SJCRH30 (cell line): ENCODE data around the gene TIMM22. TPM values are rescaled to one million over a fixed set of nuclear protein-coding genes. Genes with fewer than 3 reads are reported as not detected.
"Not testable (repeated sequence)": the region's sequence is repeated elsewhere in the genome, so short reads cannot be mapped to it uniquely, and the experiment has no call there.

Experiments used
- DNase-seq, 2 experiments: peaks; one replicate each; pipeline ENCODE4 v3.0.0-alpha.2; 2015 to 2020
- H3K27ac ChIP-seq: fragments of 250-450 bp; sonication (Bioruptor Pico); 2 replicates; pipeline ENCODE4 v1.5.1; 2020; ENCODE audit warnings: mild to moderate bottlenecking, moderate library complexity
- H3K27me3 ChIP-seq: fragments of 250-450 bp; sonication (Bioruptor Pico); 2 replicates; pipeline ENCODE4 v1.5.1; 2020; ENCODE audit warnings: mild to moderate bottlenecking, moderate library complexity
- H3K36me3 ChIP-seq: fragments of 250-450 bp; sonication (Bioruptor Pico); 2 replicates; pipeline ENCODE4 v1.5.1; 2020; ENCODE audit warnings: mild to moderate bottlenecking, moderate library complexity
- H3K4me1 ChIP-seq: fragments of 250-450 bp; sonication (Bioruptor Pico); 2 replicates; pipeline ENCODE4 v1.5.1; 2020; ENCODE audit warnings: mild to moderate bottlenecking, moderate library complexity
- H3K4me3 ChIP-seq: fragments of 250-450 bp; sonication (Bioruptor Pico); 2 replicates; pipeline ENCODE4 v1.5.1; 2020; ENCODE audit warnings: mild to moderate bottlenecking, moderate library complexity
- H3K9me3 ChIP-seq: fragments of 250-450 bp; sonication (Bioruptor Pico); replicated peaks from 2 replicates; pipeline ENCODE4 v1.5.1; 2020; ENCODE audit warnings: mild to moderate bottlenecking, moderate library complexity
- total RNA-seq: library from RNA; depleted of rRNA; stranded (reverse); fragments of >200 nt; shearing (Covaris generic); gene quantifications from 2 replicates; pipeline ENCODE4 v1.2.3, GENCODE V29; 2014

Gene TIMM22
- total RNA-seq, 1 experiment from 2014 or later, result 17.4 TPM

GRCh38 chr17:979539-980405, 17.2 kb upstream of the TIMM22 start, which contains the start of gene NXN:
Gene NXN (minus strand): TSS chr17:979776.
- Histone ChIP-seq H3K36me3 (peaks cover 2% of the 10 kb centered on the region; the same call in 1 of the 2 replicates), H3K9me3 (no peaks in the 10 kb centered on the region), H3K4me1 (0 out of 2 replicates have a peak, but pooled peaks cover 4% of the 10 kb centered on the region), H3K27ac (peak within 1 kb of the TSS; percentile 76), H3K4me3 (peak within 1 kb of the TSS; percentile 90), H3K27me3 (no peaks in the 10 kb centered on the region)
- peak; percentile 75 to 78 for DNase-seq

- peak overlapping the region; percentile 59 for H3K27ac ChIP-seq
- peak overlapping the region; percentile 90 for H3K4me3 ChIP-seq
- H3K9me3 ChIP-seq, result no peaks in the 10 kb centered on the region
- H3K27me3 ChIP-seq, result no peaks in the 10 kb centered on the region
- H3K4me1 ChIP-seq, result 0 out of 2 replicates have a peak, but pooled peaks cover 4% of the 10 kb centered on the region
- peak; percentile 69 to 85 for DNase-seq
- peaks cover 2% of the 10 kb centered on the region; the same call in 1 of the 2 replicates for H3K36me3 ChIP-seq
Observed at GRCh38 chr17:980406-981291, 16.3 kb upstream of the TIMM22 start.

- Histone ChIP-seq H3K9me3 (no peaks in the 10 kb centered on the region), H3K36me3 (peaks cover 2% of the 10 kb centered on the region; the same call in 1 of the 2 replicates), H3K4me3 (no peak overlapping the region; the same call in 1 of the 2 replicates), H3K27me3 (no peaks in the 10 kb centered on the region), H3K27ac (no peak overlapping the region), H3K4me1 (0 out of 2 replicates have a peak, but pooled peaks cover 4% of the 10 kb centered on the region)
- no peak for DNase-seq
Observed at GRCh38 chr17:981292-981658, 15.7 kb upstream of the TIMM22 start.

- no peaks in the 10 kb centered on the region for H3K36me3 ChIP-seq
- no peak overlapping the region for H3K27ac ChIP-seq
- H3K4me3 ChIP-seq, result no peak overlapping the region
- no peaks in the 10 kb centered on the region for H3K4me1 ChIP-seq
- no peaks in the 10 kb centered on the region for H3K9me3 ChIP-seq
- H3K27me3 ChIP-seq, result no peaks in the 10 kb centered on the region
- DNase-seq, result no peak
Observed at GRCh38 chr17:983921-984320, 13.0 kb upstream of the TIMM22 start.

GRCh38 chr17:986322-986929, 10.5 kb upstream of the TIMM22 start:
- Histone ChIP-seq H3K36me3 (no peaks in the 10 kb centered on the region), H3K27me3 (no peaks in the 10 kb centered on the region), H3K27ac (no peak overlapping the region), H3K4me3 (no peak overlapping the region), H3K9me3 (no peaks in the 10 kb centered on the region), H3K4me1 (no peaks in the 10 kb centered on the region)
- no peak for DNase-seq

GRCh38 chr17:987931-988330, 9.0 kb upstream of the TIMM22 start:
- Histone ChIP-seq H3K4me3 (no peak overlapping the region), H3K27me3 (no peaks in the 10 kb centered on the region), H3K36me3 (no peaks in the 10 kb centered on the region), H3K4me1 (no peaks in the 10 kb centered on the region), H3K9me3 (no peaks in the 10 kb centered on the region), H3K27ac (no peak overlapping the region)
- DNase-seq, result no peak

- Histone ChIP-seq H3K9me3 (no peaks in the 10 kb centered on the region), H3K27me3 (no peaks in the 10 kb centered on the region)
Observed at GRCh38 chr17:988561-988960, 8.4 kb upstream of the TIMM22 start.

GRCh38 chr17:992933-993332, 4.0 kb upstream of the TIMM22 start:
- Histone ChIP-seq H3K4me3 (no peak overlapping the region), H3K27ac (no peak overlapping the region), H3K9me3 (no peaks in the 10 kb centered on the region)

More at GRCh38 chr17:988561-988960, 8.4 kb upstream of the TIMM22 start:
- DNase-seq, result no peak
- H3K4me1 ChIP-seq, result no peaks in the 10 kb centered on the region
- H3K27ac ChIP-seq, result no peak overlapping the region
- no peak overlapping the region for H3K4me3 ChIP-seq
- no peaks in the 10 kb centered on the region for H3K36me3 ChIP-seq

GRCh38 chr17:995324-995723, 1.6 kb upstream of the TIMM22 start:
- H3K9me3 ChIP-seq, H3K27ac ChIP-seq, H3K4me3 ChIP-seq, H3K36me3 ChIP-seq, DNase-seq, H3K4me1 ChIP-seq, H3K27me3 ChIP-seq: not testable (repeated sequence)

More at GRCh38 chr17:992933-993332, 4.0 kb upstream of the TIMM22 start:
- Histone ChIP-seq H3K4me1 (no peaks in the 10 kb centered on the region), H3K27me3 (no peaks in the 10 kb centered on the region), H3K36me3 (no peaks in the 10 kb centered on the region)
- no peak for DNase-seq

GRCh38 chr17:998111-998510, 1.2 kb downstream of the TIMM22 start:
- Histone ChIP-seq H3K9me3 (no peaks in the 10 kb centered on the region), H3K4me1 (peaks cover 30% of the 10 kb centered on the region), H3K36me3 (peaks cover 22% of the 10 kb centered on the region), H3K27ac (no peak overlapping the region), H3K27me3 (no peaks in the 10 kb centered on the region), H3K4me3 (peak overlapping the region; percentile 91)
- no peak for DNase-seq

GRCh38 chr17:1000597-1001461, 3.9 kb downstream of the TIMM22 start:
- peaks cover 27% of the 10 kb centered on the region for H3K36me3 ChIP-seq
- no peaks in the 10 kb centered on the region for H3K27me3 ChIP-seq
- no peak overlapping the region for H3K4me3 ChIP-seq
- H3K27ac ChIP-seq, result peak overlapping the region; percentile 93
- no peaks in the 10 kb centered on the region for H3K9me3 ChIP-seq
- DNase-seq, result peak; percentile 84 to 89
- H3K4me1 ChIP-seq, result peaks cover 36% of the 10 kb centered on the region

GRCh38 chr17:1001640-1002411, 4.9 kb downstream of the TIMM22 start:
- DNase-seq, result peak; percentile 53 to 64
- H3K4me1 ChIP-seq, result peaks cover 36% of the 10 kb centered on the region
- H3K36me3 ChIP-seq, result peaks cover 27% of the 10 kb centered on the region
- H3K9me3 ChIP-seq, result no peaks in the 10 kb centered on the region
- no peaks in the 10 kb centered on the region for H3K27me3 ChIP-seq
- no peak overlapping the region for H3K4me3 ChIP-seq
- peak overlapping the region; percentile 93 for H3K27ac ChIP-seq

- Histone ChIP-seq H3K36me3 (peaks cover 27% of the 10 kb centered on the region), H3K27me3 (no peaks in the 10 kb centered on the region)
- DNase-seq, result no peak
Observed at GRCh38 chr17:1002412-1002753, 5.5 kb downstream of the TIMM22 start.

More at GRCh38 chr17:1002412-1002753, 5.5 kb downstream of the TIMM22 start:
- Histone ChIP-seq H3K4me3 (no peak overlapping the region), H3K9me3 (no peaks in the 10 kb centered on the region), H3K27ac (peak overlapping the region; percentile 93), H3K4me1 (peaks cover 36% of the 10 kb centered on the region)
